Progenitor cell of endocrine pancreas (in vitro differentiated cells): ENCODE measurements around the gene PDCD10. TPM values are rescaled to one million over a fixed set of nuclear protein-coding genes. Genes with fewer than 3 reads are reported as not detected.
A peak's percentile ranks its signal among the peaks of the same experiment; 100 is the strongest.

ENCODE experiments used
- DNase-seq: peaks from one replicate; pipeline ENCODE4 v3.0.0; 2021; ENCODE audit warnings: low spot score; ENCODE audit not compliant: unreplicated experiment
- H3K27ac Mint-ChIP-seq: 2 replicates; pipeline ENCODE4 v1.8.0; 2021; ENCODE audit warnings: mild to moderate bottlenecking, moderate library complexity, mixed read lengths
- H3K27me3 Mint-ChIP-seq: 2 replicates; pipeline ENCODE4 v1.8.0; 2021; ENCODE audit warnings: mixed read lengths
- H3K36me3 Mint-ChIP-seq: 2 replicates; pipeline ENCODE4 v1.8.0; 2022; ENCODE audit warnings: mixed read lengths; ENCODE audit not compliant: insufficient read depth
- H3K4me1 Mint-ChIP-seq: 2 replicates; pipeline ENCODE4 v1.8.0; 2021; ENCODE audit warnings: low read depth, mixed read lengths
- H3K4me3 Mint-ChIP-seq: 2 replicates; pipeline ENCODE4 v1.8.0; 2021; ENCODE audit warnings: low read depth, mild to moderate bottlenecking, moderate library complexity, mixed read lengths
- H3K9me3 Mint-ChIP-seq: 2 replicates; pipeline ENCODE4 v1.8.0; 2021; ENCODE audit warnings: low read depth, mixed read lengths
- total RNA-seq: library from RNA; stranded (reverse); gene quantifications from 2 replicates; pipeline ENCODE4 v1.2.1, GENCODE V29; 2021
- TF ChIP-seq, protein P1 (sequence below): fragments of 200-600 bp; sonication (generic); IDR thresholded peaks from one replicate; pipeline ENCODE4 v1.5.0; 2021; ENCODE audit warnings: antibody characterized with exemption, mild to moderate bottlenecking; ENCODE audit not compliant: unreplicated experiment

Gene PDCD10
- total RNA-seq, 1 donor from 2014 or later, result 45.7 TPM

DNA sequence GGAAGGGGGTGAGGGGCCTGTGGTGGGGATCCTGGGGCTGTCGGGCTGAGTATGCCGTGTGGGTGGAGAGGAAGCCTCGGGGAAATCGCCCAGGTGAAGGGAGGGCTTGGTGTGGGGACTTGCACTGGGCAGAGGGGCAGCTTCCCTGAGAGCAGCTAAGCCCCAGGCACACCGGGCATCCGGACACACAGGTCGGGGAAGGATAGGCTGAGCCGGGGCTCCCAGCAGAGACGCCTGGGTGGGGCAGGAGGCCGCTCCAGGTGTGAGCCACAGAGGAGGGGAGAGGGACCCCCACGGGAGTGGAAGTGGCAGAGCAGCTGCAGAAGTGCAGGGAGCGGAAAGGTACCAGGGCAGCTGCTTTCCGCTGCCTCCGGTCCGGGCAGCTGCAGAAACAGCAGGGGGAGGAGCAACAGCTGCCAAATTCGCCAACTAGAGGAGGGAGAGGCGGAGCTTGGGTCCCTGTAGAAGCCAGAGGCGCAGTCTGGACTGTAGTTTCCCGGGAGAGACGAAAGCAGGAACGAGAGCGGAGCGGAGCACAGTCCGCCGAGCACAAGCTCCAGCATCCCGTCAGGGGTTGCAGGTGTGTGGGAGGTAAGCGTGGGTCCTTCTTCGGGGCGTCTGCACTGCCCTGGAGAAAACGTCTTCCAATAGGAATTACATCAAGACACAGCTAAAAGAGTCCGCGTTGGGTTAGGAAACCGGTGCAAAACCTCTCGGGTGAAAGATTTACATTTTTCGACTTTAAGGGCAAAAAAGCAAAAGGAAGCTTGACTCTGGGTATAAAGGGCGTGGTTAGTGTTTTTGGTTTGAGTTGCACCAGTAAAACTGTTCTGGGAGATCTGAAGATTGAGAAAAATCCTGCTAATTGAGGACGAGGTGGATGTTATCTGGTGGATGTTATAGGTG lies 794 bp upstream of the PDCD10 start, which contains the start of gene SERPINI1:
SERPINI1 (plus strand) TSS at position 489 of the 906 bp plus-strand sequence. CDS start 53,408 bp downstream, outside the sequence.
- TF ChIP-seq, protein P1, sequence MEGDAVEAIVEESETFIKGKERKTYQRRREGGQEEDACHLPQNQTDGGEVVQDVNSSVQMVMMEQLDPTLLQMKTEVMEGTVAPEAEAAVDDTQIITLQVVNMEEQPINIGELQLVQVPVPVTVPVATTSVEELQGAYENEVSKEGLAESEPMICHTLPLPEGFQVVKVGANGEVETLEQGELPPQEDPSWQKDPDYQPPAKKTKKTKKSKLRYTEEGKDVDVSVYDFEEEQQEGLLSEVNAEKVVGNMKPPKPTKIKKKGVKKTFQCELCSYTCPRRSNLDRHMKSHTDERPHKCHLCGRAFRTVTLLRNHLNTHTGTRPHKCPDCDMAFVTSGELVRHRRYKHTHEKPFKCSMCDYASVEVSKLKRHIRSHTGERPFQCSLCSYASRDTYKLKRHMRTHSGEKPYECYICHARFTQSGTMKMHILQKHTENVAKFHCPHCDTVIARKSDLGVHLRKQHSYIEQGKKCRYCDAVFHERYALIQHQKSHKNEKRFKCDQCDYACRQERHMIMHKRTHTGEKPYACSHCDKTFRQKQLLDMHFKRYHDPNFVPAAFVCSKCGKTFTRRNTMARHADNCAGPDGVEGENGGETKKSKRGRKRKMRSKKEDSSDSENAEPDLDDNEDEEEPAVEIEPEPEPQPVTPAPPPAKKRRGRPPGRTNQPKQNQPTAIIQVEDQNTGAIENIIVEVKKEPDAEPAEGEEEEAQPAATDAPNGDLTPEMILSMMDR, result no peak
- Mint-ChIP-seq H3K36me3 (no peaks in the 10 kb centered on the region), H3K4me1 (peaks cover 27% of the 10 kb centered on the region), H3K4me3 (no peak within 1 kb of the TSS), H3K9me3 (no peaks in the 10 kb centered on the region), H3K27ac (peak within 1 kb of the TSS; percentile 34), H3K27me3 (no peaks in the 10 kb centered on the region)
- peak; percentile 71 for DNase-seq

DNA sequence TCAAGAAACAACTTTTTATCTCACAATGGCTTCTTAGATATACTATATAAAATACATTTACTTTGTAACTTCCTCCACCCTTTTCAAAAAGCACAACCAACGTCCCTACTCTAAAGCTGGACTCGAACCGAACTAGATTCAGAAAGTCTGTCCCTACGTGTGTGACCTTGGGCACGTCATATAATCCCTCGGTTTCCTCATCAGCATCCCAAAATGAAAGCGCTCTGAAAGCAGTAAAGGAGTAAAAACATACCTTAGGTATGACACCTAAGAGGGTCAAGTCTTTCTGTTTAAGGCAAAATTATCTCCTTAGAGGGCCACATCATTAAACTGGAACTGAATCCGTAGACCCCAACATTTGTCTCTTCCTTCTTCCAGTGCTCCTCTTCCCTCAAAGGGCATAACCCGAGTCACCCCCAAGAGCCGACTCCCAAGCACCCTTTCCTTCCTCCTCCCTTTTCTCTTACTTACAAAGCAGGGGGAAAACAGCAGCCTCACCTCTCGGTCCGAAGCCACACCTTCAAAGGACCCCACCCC lies 663 bp downstream of the PDCD10 start:
- H3K4me3 Mint-ChIP-seq, result no peak overlapping the region
- H3K36me3 Mint-ChIP-seq, result no peaks in the 10 kb centered on the region
- no peaks in the 10 kb centered on the region for H3K27me3 Mint-ChIP-seq
- TF ChIP-seq, protein P1, result no peak
- DNase-seq, result no peak
- no peak overlapping the region for H3K27ac Mint-ChIP-seq
- no peaks in the 10 kb centered on the region for H3K9me3 Mint-ChIP-seq
- peaks cover 20% of the 10 kb centered on the region for H3K4me1 Mint-ChIP-seq

GRCh38 chr3:167732313-167733065 lies 2.2 kb downstream of the PDCD10 start:
- no peaks in the 10 kb centered on the region for H3K27me3 Mint-ChIP-seq
- H3K9me3 Mint-ChIP-seq, result no peaks in the 10 kb centered on the region
- no peak overlapping the region for H3K4me3 Mint-ChIP-seq
- peaks cover 35% of the 10 kb centered on the region for H3K4me1 Mint-ChIP-seq
- H3K27ac Mint-ChIP-seq, result no peak overlapping the region
- no peaks in the 10 kb centered on the region for H3K36me3 Mint-ChIP-seq
- TF ChIP-seq, protein P1, result no peak
- no peak for DNase-seq

- Mint-ChIP-seq H3K27ac (no peak overlapping the region), H3K4me3 (no peak overlapping the region), H3K9me3 (no peaks in the 10 kb centered on the region), H3K36me3 (no peaks in the 10 kb centered on the region), H3K4me1 (peaks cover 39% of the 10 kb centered on the region), H3K27me3 (no peaks in the 10 kb centered on the region)
- TF ChIP-seq, protein P1, result no peak
- no peak for DNase-seq
Measured at GRCh38 chr3:167731393-167731792, 3.3 kb downstream of the PDCD10 start.

- Mint-ChIP-seq H3K36me3 (no peaks in the 10 kb centered on the region), H3K9me3 (no peaks in the 10 kb centered on the region), H3K4me3 (no peak overlapping the region), H3K27me3 (no peaks in the 10 kb centered on the region), H3K27ac (no peak overlapping the region), H3K4me1 (peaks cover 38% of the 10 kb centered on the region)
- TF ChIP-seq, protein P1, result no peak
- no peak for DNase-seq
Measured at GRCh38 chr3:167729591-167729990, 5.1 kb downstream of the PDCD10 start.
